HepG2 (cell line): Measurements from ENCODE around the gene NTN3. TPM values are rescaled to one million over a fixed set of nuclear protein-coding genes. Genes with fewer than 3 reads are reported as not detected.

Experiments
- ATAC-seq: fragments of 200-7000 bp; cut with Tn5 transposase; 3 replicates; pipeline ENCODE4 v1.9.1; 2020; ENCODE audit warnings: mild to moderate bottlenecking, moderate library complexity
- BruUV-seq: library from RNA; stranded (reverse); fragments of 400-500 nt; replicated peaks from 2 replicates; lab custom pipeline; 2021; lab: Mats Ljungman, UMichigan
- CTCF ChIA-PET: fragments of 300-600 bp; formaldehyde crosslinking; extraction: SDS; loops from one replicate; lab custom pipeline; 2021; ENCODE audit warnings: low total read pairs, inconsistent platforms, low intra/inter-chr PET ratio; lab: Yijun Ruan, JAX
- POLR2A ChIA-PET: fragments of 350-600 bp; sonication (Branson Sonifier 250); formaldehyde crosslinking; loops from one replicate; lab custom pipeline; 2020; ENCODE audit warnings: antibody characterized with exemption, inconsistent platforms; lab: Yijun Ruan, JAX
- DNase-seq: peaks from one replicate; pipeline ENCODE4 v3.0.0-alpha.2; 2015; ENCODE audit warnings: low spot score
- FAIRE-seq: peaks from 3 replicates; lab custom pipeline; 2011; peaks lifted over from hg19 to GRCh38; lab: Jason Lieb, UNC
- H2AFZ ChIP-seq: one replicate; pipeline ENCODE4 v1.6.1; 2011; ENCODE audit warnings: low read length, inconsistent platforms
- H3K27ac ChIP-seq: fragments of 300-600 bp; 3 replicates; pipeline ENCODE4 v1.8.0; 2011; ENCODE audit warnings: mixed run types, mild to moderate bottlenecking, mixed read lengths, low read length, inconsistent platforms; ENCODE audit not compliant: insufficient read depth; ENCODE audit errors: extremely low read length
- H3K27me3 ChIP-seq, 2 experiments: fragments of 200-600 bp in 1 of 2; 2 replicates in 1 of 2; 3 replicates in 1 of 2; pipeline versions ENCODE4 v1.6.0 to v1.8.0; 2011; ENCODE audit warnings: low read length in 2 of 2, mild to moderate bottlenecking in 2 of 2, moderate library complexity in 2 of 2, inconsistent platforms in 1 of 2; ENCODE audit not compliant: insufficient read depth in 2 of 2, control insufficient read depth in 1 of 2
- H3K36me3 ChIP-seq, 2 experiments: fragments of 200-600 bp in 1 of 2; replicated peaks in 1 of 2; 2 replicates in 1 of 2; 3 replicates in 1 of 2; pipeline versions ENCODE4 v1.5.1 to v1.8.0; 2011; ENCODE audit warnings: low read length in 2 of 2, inconsistent platforms in 1 of 2; ENCODE audit not compliant: insufficient read depth in 2 of 2, control insufficient read depth in 1 of 2
- H3K4me1 ChIP-seq: 2 replicates; pipeline ENCODE4 v1.5.1; 2012; ENCODE audit warnings: low read length, inconsistent platforms; ENCODE audit not compliant: insufficient read depth
- H3K4me2 ChIP-seq: 2 replicates; pipeline ENCODE4 v1.6.0; 2011; ENCODE audit warnings: low read depth, low read length, inconsistent platforms
- H3K4me3 ChIP-seq, 3 experiments: fragments of 200-600 bp in 1 of 3; sonication (generic), shearing (Covaris generic) in 1 of 3; replicated peaks in 1 of 3; 2 replicates each; pipeline ENCODE4 v1.5.1; 2011 to 2016; ENCODE audit warnings: low read length in 3 of 3, inconsistent platforms in 2 of 3, low read depth in 2 of 3, mild to moderate bottlenecking in 2 of 3, control low read depth in 1 of 3, mixed read lengths in 1 of 3; ENCODE audit not compliant: insufficient read depth in 1 of 3
- H3K79me2 ChIP-seq: one replicate; pipeline ENCODE4 v1.6.1; 2011; ENCODE audit warnings: low read length, inconsistent platforms; ENCODE audit not compliant: insufficient read depth
- H3K9ac ChIP-seq: 2 replicates; pipeline ENCODE4 v1.6.0; 2011; ENCODE audit warnings: mild to moderate bottlenecking, low read depth, low read length, inconsistent platforms; ENCODE audit not compliant: insufficient read depth
- H3K9me3 ChIP-seq: 2 replicates; pipeline ENCODE4 v1.5.1; 2012; ENCODE audit warnings: mild to moderate bottlenecking, low read length
- H4K20me1 ChIP-seq: 2 replicates; pipeline ENCODE4 v1.6.0; 2011; ENCODE audit warnings: inconsistent platforms, mild to moderate bottlenecking, low read length, moderate library complexity; ENCODE audit not compliant: insufficient read depth
- ARHGAP35 ChIP-seq: sonication (generic); formaldehyde crosslinking; IDR thresholded peaks from 2 replicates; pipeline ENCODE4 v1.9.0; 2022; ENCODE audit warnings: mild to moderate bottlenecking, inconsistent platforms, moderate library complexity, missing genetic modification reagents, borderline replicate concordance
- BCL6 ChIP-seq: IDR thresholded peaks from 2 replicates; pipeline ENCODE4 v1.6.1; 2016; ENCODE audit warnings: missing genetic modification reagents, missing compliant biosample characterization
- FOXK1 ChIP-seq: sonication (generic); formaldehyde crosslinking; IDR thresholded peaks from 2 replicates; pipeline ENCODE4 v1.4.0; 2020; ENCODE audit warnings: low read depth, missing genetic modification reagents, borderline replicate concordance
- HDAC1 ChIP-seq: sonication (generic); formaldehyde crosslinking; IDR thresholded peaks from 2 replicates; pipeline ENCODE4 v1.5.1; 2020; ENCODE audit warnings: mild to moderate bottlenecking, missing genetic modification reagents
- HNRNPL ChIP-seq: fragments of 200-400 bp; formaldehyde crosslinking; IDR thresholded peaks from 2 replicates; pipeline ENCODE4 v1.6.1; 2017; ENCODE audit warnings: mild to moderate bottlenecking, low read depth, low read length
- IRX3 ChIP-seq: sonication (generic); formaldehyde crosslinking; IDR thresholded peaks from 2 replicates; pipeline ENCODE4 v1.8.1; 2023; ENCODE audit warnings: mild to moderate bottlenecking, low read depth, missing genetic modification reagents, borderline replicate concordance
- MNT ChIP-seq: fragments of 450-650 bp; IDR thresholded peaks from 2 replicates; pipeline ENCODE4 v1.6.1; 2016
- TBP ChIP-seq: sonication (generic); formaldehyde crosslinking; IDR thresholded peaks from 2 replicates; pipeline ENCODE4 v1.5.0; 2020; ENCODE audit warnings: missing genetic modification reagents
- YEATS4 ChIP-seq: sonication (generic); formaldehyde crosslinking; IDR thresholded peaks from 2 replicates; pipeline ENCODE4 v1.4.0; 2020; ENCODE audit warnings: missing genetic modification reagents, borderline replicate concordance
- ZBTB7A ChIP-seq: sonication (generic); formaldehyde crosslinking; IDR thresholded peaks from 2 replicates; pipeline ENCODE4 v1.8.0; 2022; ENCODE audit warnings: mild to moderate bottlenecking, missing genetic modification reagents
- ZNF280D ChIP-seq: sonication (generic); formaldehyde crosslinking; IDR thresholded peaks from 2 replicates; pipeline ENCODE4 v1.5.1; 2020; ENCODE audit warnings: mild to moderate bottlenecking, missing genetic modification reagents
- ZNF556 ChIP-seq: sonication (generic); formaldehyde crosslinking; IDR thresholded peaks from 2 replicates; pipeline ENCODE4 v1.4.0; 2020; ENCODE audit warnings: mild to moderate bottlenecking, missing genetic modification reagents, borderline replicate concordance
- ZNF773 ChIP-seq: sonication (generic); formaldehyde crosslinking; IDR thresholded peaks from 2 replicates; pipeline ENCODE4 v1.4.0; 2020; ENCODE audit warnings: missing genetic modification reagents, borderline replicate concordance
- WGBS: methylation state at CpG from one replicate; pipeline ENCODE4 v1.1.6; 2017; ENCODE audit warnings: low lambda C conversion rate; 5-methylcytosine and 5-hydroxymethylcytosine counted together
- in situ Hi-C: cut with HindIII; loops from 2 replicates; pipeline ENCODE4 v1.10.0; 2017; ENCODE audit warnings: low pct_unique_long_range_greater_than_20kb; ENCODE audit not compliant: extremely low pct_ligation_motif_present
- intact Hi-C: fragments of 100-400 bp; cut with micrococcal nuclease; formaldehyde crosslinking; loops from one replicate; pipeline ENCODE4 v1.10.0; 2022; ENCODE audit not compliant: unreplicated experiment
- polyA plus RNA-seq, 8 experiments: library from polyadenylated mRNA; depleted of rRNA in 3 of 8; stranded (reverse) in 7 of 8; unstranded in 1 of 8; fragments of >200 nt; fragmentation: Illumina TruSeq in 4 of 8; extraction: Trizol in 4 of 8; gene quantifications; 2 replicates each; pipeline versions ENCODE4 v1.2.1 to v1.2.3, GENCODE V29; 2011 to 2016; ENCODE audit warnings: low read depth in 4 of 8, missing spikeins in 1 of 8, mixed read lengths in 1 of 8; ENCODE audit not compliant: insufficient read depth in 1 of 8
- total RNA-seq, 5 experiments: library from RNA; depleted of rRNA; stranded (reverse); fragments of >200 nt; fragmentation: Illumina TruSeq; extraction: Trizol; gene quantifications; 2 replicates each; pipeline ENCODE4 v1.2.3, GENCODE V29; 2016; ENCODE audit warnings: low read depth in 1 of 5
- TF ChIP-seq, protein P1 (sequence below): sonication (generic); formaldehyde crosslinking; IDR thresholded peaks from 2 replicates; pipeline ENCODE4 v1.4.0; 2020; ENCODE audit warnings: missing genetic modification reagents
- TF ChIP-seq, protein P2 (sequence below): sonication (generic); formaldehyde crosslinking; IDR thresholded peaks from 2 replicates; pipeline ENCODE4 v1.4.0; 2020; ENCODE audit warnings: missing genetic modification reagents, borderline replicate concordance

The NTN3 gene
- total and polyA plus RNA-seq, 2 of the 13 experiments (the other 11 are each of a cell fraction or from before 2014, with no cell fraction given) = 0.09 to 0.20 TPM

DNA sequence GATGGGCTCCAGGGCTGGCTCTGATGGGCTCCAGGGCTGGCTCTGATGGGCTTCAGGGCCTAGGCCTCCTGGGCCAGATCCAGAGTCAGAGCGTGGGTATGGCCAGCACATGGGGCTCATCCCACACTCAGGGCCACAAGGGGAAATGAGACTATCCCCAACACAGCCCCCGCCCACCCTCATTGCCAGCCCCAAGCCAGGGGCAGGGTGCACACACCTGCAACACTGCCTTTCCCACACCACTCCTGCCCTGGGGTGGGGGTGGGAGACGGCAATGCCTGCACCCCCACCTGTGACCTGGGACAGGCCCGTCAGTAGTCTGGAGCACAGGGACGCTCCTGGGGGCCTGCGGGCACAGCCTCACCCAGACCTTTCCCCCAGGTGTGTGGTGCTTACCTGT lies 28.4 kb downstream of the NTN3 start:
- in situ Hi-C loops (no loop called here), intact Hi-C loops (no loop called here)
- DNase-seq = no peak
- no peak for FAIRE-seq
- peaks cover 14 to 29% of the 10 kb centered on the region in 2 experiments; a peak in 4 of 5 replicates for H3K36me3 ChIP-seq
- no peak for ATAC-seq
- no peak overlapping the region for H3K9ac ChIP-seq
- no peaks in the 10 kb centered on the region for H3K79me2 ChIP-seq
- 92% methylated on average over 4 of the region's 6 CpGs for WGBS
- POLR2A ChIA-PET = no interaction called here
- H3K4me3 ChIP-seq = no peak overlapping the region
- peaks cover 22% of the 10 kb centered on the region for H3K4me1 ChIP-seq
- H4K20me1 ChIP-seq = no peaks in the 10 kb centered on the region
- no peak overlapping the region for H3K4me2 ChIP-seq
- H3K27ac ChIP-seq = no peak overlapping the region
- H2AFZ ChIP-seq = no peak overlapping the region
- BruUV-seq = no TSS peak
- H3K9me3 ChIP-seq = no peaks in the 10 kb centered on the region
- no peaks in the 10 kb centered on the region for H3K27me3 ChIP-seq
- CTCF ChIA-PET = no interaction called here
- TF ChIP-seq IRX3 = no peak
- TF ChIP-seq MNT = no peak
- no peak for TF ChIP-seq YEATS4
- TF ChIP-seq ZNF280D (CRISPR knock-in tag) = no peak
- no peak for TF ChIP-seq HDAC1
- TF ChIP-seq ZNF773 (CRISPR knock-in tag) = no peak
- no peak for TF ChIP-seq HNRNPL
- no peak for TF ChIP-seq ZBTB7A (CRISPR knock-in tag)
- TF ChIP-seq ZNF556 (CRISPR knock-in tag) = no peak
- no peak for TF ChIP-seq BCL6
- no peak for TF ChIP-seq FOXK1 (CRISPR knock-in tag)
- no peak for TF ChIP-seq TBP (CRISPR knock-in tag)
- no peak for TF ChIP-seq ARHGAP35 (CRISPR knock-in tag)
- TF ChIP-seq, protein P1, sequence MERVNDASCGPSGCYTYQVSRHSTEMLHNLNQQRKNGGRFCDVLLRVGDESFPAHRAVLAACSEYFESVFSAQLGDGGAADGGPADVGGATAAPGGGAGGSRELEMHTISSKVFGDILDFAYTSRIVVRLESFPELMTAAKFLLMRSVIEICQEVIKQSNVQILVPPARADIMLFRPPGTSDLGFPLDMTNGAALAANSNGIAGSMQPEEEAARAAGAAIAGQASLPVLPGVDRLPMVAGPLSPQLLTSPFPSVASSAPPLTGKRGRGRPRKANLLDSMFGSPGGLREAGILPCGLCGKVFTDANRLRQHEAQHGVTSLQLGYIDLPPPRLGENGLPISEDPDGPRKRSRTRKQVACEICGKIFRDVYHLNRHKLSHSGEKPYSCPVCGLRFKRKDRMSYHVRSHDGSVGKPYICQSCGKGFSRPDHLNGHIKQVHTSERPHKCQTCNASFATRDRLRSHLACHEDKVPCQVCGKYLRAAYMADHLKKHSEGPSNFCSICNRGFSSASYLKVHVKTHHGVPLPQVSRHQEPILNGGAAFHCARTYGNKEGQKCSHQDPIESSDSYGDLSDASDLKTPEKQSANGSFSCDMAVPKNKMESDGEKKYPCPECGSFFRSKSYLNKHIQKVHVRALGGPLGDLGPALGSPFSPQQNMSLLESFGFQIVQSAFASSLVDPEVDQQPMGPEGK (CRISPR knock-in tag) = no peak
- TF ChIP-seq, protein P2, sequence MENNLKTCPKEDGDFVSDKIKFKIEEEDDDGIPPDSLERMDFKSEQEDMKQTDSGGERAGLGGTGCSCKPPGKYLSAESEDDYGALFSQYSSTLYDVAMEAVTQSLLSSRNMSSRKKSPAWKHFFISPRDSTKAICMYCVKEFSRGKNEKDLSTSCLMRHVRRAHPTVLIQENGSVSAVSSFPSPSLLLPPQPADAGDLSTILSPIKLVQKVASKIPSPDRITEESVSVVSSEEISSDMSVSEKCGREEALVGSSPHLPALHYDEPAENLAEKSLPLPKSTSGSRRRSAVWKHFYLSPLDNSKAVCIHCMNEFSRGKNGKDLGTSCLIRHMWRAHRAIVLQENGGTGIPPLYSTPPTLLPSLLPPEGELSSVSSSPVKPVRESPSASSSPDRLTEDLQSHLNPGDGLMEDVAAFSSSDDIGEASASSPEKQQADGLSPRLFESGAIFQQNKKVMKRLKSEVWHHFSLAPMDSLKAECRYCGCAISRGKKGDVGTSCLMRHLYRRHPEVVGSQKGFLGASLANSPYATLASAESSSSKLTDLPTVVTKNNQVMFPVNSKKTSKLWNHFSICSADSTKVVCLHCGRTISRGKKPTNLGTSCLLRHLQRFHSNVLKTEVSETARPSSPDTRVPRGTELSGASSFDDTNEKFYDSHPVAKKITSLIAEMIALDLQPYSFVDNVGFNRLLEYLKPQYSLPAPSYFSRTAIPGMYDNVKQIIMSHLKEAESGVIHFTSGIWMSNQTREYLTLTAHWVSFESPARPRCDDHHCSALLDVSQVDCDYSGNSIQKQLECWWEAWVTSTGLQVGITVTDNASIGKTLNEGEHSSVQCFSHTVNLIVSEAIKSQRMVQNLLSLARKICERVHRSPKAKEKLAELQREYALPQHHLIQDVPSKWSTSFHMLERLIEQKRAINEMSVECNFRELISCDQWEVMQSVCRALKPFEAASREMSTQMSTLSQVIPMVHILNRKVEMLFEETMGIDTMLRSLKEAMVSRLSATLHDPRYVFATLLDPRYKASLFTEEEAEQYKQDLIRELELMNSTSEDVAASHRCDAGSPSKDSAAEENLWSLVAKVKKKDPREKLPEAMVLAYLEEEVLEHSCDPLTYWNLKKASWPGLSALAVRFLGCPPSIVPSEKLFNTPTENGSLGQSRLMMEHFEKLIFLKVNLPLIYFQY (CRISPR knock-in tag) = no peak
